Fibroblast of skin of left biceps (primary cell): ENCODE results near the gene C11orf91.
A peak's percentile ranks its signal among the peaks of the same experiment; 100 is the strongest.
"Not testable (repeated sequence)": the region's sequence is repeated elsewhere in the genome, so short reads cannot be mapped to it uniquely, and the experiment has no call there.

ENCODE experiments used
- DNase-seq, 2 experiments: peaks; one replicate each; pipeline ENCODE4 v3.0.0-alpha.2; 2013; ENCODE audit warnings: low read depth in 2 of 2

C11orf91 gene

DNA sequence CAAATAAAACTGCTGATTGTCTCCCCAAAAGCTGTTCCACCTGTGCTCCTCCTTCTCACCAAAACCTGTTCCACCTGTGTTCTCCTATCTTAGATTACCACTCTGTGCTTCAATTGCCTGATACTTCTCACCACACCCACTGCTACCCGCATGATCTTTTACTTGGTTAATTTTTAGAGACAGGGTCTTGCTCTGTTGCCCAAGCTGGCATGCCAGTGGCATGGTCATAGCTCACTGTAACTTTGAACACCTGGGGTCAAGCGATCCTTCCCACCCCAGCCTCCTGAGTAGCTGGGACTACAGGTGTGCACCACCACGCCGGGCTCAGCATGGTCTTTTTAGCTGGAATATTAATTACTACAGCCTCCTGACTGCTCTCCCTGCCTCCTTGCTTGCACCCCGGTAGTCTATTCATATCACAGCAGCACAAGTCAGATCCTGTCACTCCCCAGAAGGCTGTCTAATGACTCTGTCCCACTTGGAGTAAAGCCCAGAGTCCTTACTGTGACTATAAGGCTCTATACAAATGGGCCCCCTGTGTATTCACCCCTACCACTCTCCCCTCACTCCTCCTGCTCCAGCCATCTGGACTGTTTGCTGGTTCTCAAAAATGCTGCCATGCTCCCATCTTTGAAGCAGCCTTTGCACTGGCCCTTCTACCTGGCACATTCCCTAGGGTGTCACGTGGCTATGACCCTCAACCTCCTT is 3.5 kb downstream of the C11orf91 start:
- DNase-seq, result no peak

DNA sequence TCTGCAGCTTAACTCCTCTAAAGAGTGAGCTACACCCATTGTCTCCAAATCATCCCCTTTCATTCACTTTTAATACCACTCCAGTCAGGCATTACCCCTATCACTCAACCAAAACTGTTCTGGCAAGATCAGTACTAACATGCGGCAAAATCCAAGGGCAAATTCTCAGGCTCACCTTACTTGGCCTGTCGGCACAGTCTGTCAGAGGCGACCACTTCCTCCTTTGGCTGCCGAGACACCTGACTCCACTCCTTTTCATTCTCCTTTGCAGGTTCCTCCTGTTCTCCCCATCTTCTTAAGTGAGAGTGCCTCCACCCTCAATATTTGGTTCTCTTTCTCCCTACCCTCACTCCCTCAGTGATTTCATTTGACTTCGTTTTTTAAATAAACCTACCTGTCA is 4.2 kb downstream of the C11orf91 start:
- no peak for DNase-seq

DNA sequence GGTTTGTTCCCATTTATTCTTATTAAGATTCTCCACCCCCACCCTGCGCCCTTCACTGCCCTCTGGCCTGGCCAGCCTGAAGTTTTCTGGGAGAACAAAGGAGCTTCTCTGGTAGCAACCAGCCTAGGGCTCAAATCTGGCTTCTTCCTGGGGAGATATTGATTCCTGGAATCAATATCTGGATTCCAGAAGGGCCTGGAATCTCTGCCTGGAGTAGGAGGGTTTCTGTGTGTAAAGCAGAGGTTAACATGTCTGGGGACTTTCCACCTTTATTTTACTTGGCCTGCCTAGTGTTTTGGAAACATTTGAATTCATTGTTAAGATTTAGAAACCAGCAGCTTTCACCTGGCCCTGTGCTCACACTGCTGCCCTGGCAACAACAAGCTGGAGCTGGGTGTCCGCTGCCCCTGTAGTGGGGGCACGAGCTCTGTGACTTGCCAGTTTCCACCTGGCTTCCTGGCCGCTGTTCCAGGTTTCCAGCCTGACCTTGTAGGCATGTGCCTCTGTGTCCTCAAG is 5.5 kb downstream of the C11orf91 start:
- DNase-seq, result no peak

GRCh38 chr11:33694346-33695050 is 6.1 kb downstream of the C11orf91 start:
- no peak for DNase-seq

DNA sequence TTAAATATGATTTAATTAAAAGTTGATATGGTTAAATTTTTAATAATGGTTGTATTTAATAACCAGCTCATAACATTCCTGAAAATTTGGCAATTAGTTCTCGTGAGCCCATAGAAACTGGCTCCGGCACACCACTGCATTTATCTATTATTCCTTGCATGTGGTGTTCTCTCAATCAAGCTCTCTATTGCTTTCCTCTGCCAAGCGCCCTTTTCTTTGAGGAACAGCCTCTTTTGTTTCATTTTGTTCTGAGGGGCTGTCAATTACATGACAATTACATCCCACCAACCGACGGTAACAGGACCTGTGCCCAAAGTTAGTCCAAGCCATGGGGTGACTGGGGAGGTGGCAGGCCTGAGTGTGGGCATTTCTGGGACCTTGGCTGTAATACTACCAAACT is 8.1 kb downstream of the C11orf91 start:
- no peak for DNase-seq

- DNase-seq, result peak; percentile 88 to 92
Measured at GRCh38 chr11:33692013-33692504, 8.6 kb downstream of the C11orf91 start.

GRCh38 chr11:33691066-33691864 is 9.4 kb downstream of the C11orf91 start:
- no peak for DNase-seq

- peak; percentile 91 to 93 for DNase-seq
Measured at GRCh38 chr11:33690290-33691065, 10.1 kb downstream of the C11orf91 start.

- no peak for DNase-seq
Measured at GRCh38 chr11:33689501-33689900, 11.1 kb downstream of the C11orf91 start.

DNA sequence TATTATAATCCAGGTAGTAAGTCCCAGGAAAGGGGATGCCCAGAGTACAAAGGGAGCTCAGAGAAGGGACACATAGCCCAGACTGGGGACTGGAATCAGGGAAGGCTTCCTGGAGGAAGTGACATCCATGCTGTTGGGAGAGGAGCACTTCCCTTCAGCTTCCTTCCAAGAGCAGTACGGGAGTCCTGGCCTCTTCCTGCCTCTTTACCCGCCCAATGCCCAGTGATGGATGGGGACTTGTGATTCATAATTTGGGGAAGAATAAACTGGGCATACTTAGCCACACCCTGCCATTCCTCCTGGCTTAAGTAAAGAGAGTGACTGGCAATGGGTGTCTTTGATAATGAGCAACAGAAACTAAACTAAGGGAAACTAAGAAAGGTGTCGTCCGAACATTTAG is 11.5 kb downstream of the C11orf91 start:
- DNase-seq, result no peak

- DNase-seq, result peak in 1 of 2 experiments; percentile 45
Measured at GRCh38 chr11:33687733-33688479, 12.7 kb downstream of the C11orf91 start.

- no peak for DNase-seq
Measured at GRCh38 chr11:33685082-33685481, 15.5 kb downstream of the C11orf91 start.

GRCh38 chr11:33684003-33684706 is 16.5 kb downstream of the C11orf91 start:
- DNase-seq, result no peak

- DNase-seq, result no peak
Measured at GRCh38 chr11:33682446-33682845, 18.2 kb downstream of the C11orf91 start.

DNA sequence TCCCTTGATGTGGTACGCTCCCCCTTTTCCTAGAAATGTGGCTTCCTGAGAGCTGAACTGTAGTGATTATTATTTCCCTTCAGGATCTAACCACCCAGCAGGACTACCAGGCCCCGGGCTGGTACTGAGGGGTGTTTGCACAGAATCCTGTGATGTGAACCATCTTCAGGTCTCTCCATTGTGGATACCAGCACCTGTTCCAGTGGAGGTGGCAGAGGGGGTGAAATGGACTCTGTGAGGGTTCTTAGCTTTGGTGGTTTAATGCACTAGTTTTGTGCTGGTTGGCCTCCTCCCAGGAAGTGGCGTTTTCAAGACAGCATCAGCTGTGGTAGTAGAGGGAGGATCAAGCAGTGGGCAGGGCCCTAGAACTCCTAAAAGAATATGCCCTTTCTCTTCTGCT is 18.6 kb downstream of the C11orf91 start:
- DNase-seq, result no peak

- DNase-seq, result not testable (repeated sequence)
Measured at GRCh38 chr11:33678616-33679015, 22.0 kb downstream of the C11orf91 start.

- peak; percentile 78 to 83 for DNase-seq
Measured at GRCh38 chr11:33674035-33674814, 26.4 kb downstream of the C11orf91 start.

DNA sequence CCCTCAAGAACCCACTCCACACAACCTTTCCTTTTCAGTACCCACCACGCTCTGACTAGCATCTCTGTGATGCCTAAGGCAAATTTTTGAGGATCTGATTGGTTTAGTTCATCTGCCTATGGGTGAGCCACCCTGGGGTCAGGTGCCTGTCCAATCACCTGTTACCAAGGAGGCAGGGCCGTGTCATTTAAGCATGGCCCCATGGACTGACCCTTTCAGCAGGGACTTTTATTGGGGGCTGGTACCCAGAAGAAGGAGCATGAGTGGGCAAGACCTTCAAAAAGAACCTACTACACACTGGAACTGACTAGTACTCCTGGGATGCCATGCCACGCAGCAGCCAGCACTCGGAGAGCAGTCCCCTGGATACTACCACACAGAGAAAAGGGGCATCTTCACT is 28.4 kb downstream of the C11orf91 start:
- no peak for DNase-seq
